Activated T-helper 1 cell treated with anti-CD3 and anti-CD28 coated beads, Interleukin-12 subunit alpha, Interleukin-12 subunit beta, Interleukin-2, Interleukin-4 antibody, amounts not matched to agents 30 ng/mL and 10 ng/mL and 1 ng/mL, durations not matched to agents 14 hours and 24 hours and 36 hours (primary cell): ENCODE results near the gene CDAN1. TPM values are rescaled to one million over a fixed set of nuclear protein-coding genes. Genes with fewer than 3 reads are reported as not detected.
A peak's percentile ranks its signal among the peaks of the same experiment; 100 is the strongest.

Experiments used
- DNase-seq: peaks from one replicate; pipeline ENCODE4 v3.0.0; 2021; ENCODE audit warnings: low spot score
- H3K27ac Mint-ChIP-seq: one replicate; pipeline ENCODE4 v1.8.0; 2021; ENCODE audit warnings: mild to moderate bottlenecking, mixed read lengths
- H3K27me3 Mint-ChIP-seq: one replicate; pipeline ENCODE4 v1.8.0; 2022; ENCODE audit warnings: mild to moderate bottlenecking, moderate library complexity, mixed read lengths; ENCODE audit not compliant: insufficient read depth
- H3K36me3 Mint-ChIP-seq: one replicate; pipeline ENCODE4 v1.8.0; 2021; ENCODE audit warnings: low read depth, mixed read lengths
- H3K4me1 Mint-ChIP-seq: one replicate; pipeline ENCODE4 v1.8.0; 2021; ENCODE audit warnings: low read depth, mixed read lengths
- H3K4me3 Mint-ChIP-seq: one replicate; pipeline ENCODE4 v1.8.0; 2021; ENCODE audit warnings: mild to moderate bottlenecking, moderate library complexity, mixed read lengths
- H3K9me3 Mint-ChIP-seq: one replicate; pipeline ENCODE4 v1.8.0; 2021; ENCODE audit warnings: mixed read lengths
- intact Hi-C: fragments of 100-400 bp; cut with micrococcal nuclease; formaldehyde crosslinking; loops from one replicate; pipeline ENCODE4 v1.15.1; 2024
- total RNA-seq: library from RNA; stranded (reverse); gene quantifications from 2 replicates; pipeline ENCODE4 v1.2.3, GENCODE V29; 2022

The CDAN1 gene
- total RNA-seq, 1 donor from 2014 or later: 24.0 TPM

- peaks cover 29% of the 10 kb centered on the region for H3K36me3 Mint-ChIP-seq
- H3K27ac Mint-ChIP-seq: no peak overlapping the region
- DNase-seq: no peak
- H3K9me3 Mint-ChIP-seq: peaks cover 14% of the 10 kb centered on the region
- H3K4me1 Mint-ChIP-seq: no peaks in the 10 kb centered on the region
- intact Hi-C loops: no loop called here
- no peak overlapping the region for H3K4me3 Mint-ChIP-seq
- no peaks in the 10 kb centered on the region for H3K27me3 Mint-ChIP-seq
These were observed 13.4 kb upstream of the CDAN1 start for GRCh38 chr15:42750306-42750705.

- H3K4me1 Mint-ChIP-seq: no peaks in the 10 kb centered on the region
- intact Hi-C loops: no loop called here
- no peak for DNase-seq
- peaks cover 14% of the 10 kb centered on the region for H3K9me3 Mint-ChIP-seq
- H3K36me3 Mint-ChIP-seq: peaks cover 31% of the 10 kb centered on the region
- no peak overlapping the region for H3K27ac Mint-ChIP-seq
- H3K4me3 Mint-ChIP-seq: no peak overlapping the region
- no peaks in the 10 kb centered on the region for H3K27me3 Mint-ChIP-seq
These were observed 12.3 kb upstream of the CDAN1 start for GRCh38 chr15:42749266-42749665.

- no peaks in the 10 kb centered on the region for H3K4me1 Mint-ChIP-seq
- H3K27me3 Mint-ChIP-seq: no peaks in the 10 kb centered on the region
- intact Hi-C loops: no loop called here
- peaks cover 12% of the 10 kb centered on the region for H3K36me3 Mint-ChIP-seq
- H3K9me3 Mint-ChIP-seq: peaks cover under 1% of the 10 kb centered on the region
- H3K27ac Mint-ChIP-seq: no peak overlapping the region
- H3K4me3 Mint-ChIP-seq: no peak overlapping the region
- no peak for DNase-seq
These were observed 7.3 kb upstream of the CDAN1 start for GRCh38 chr15:42744195-42744594.

- DNase-seq: no peak
- Mint-ChIP-seq H3K36me3 (peaks cover 12% of the 10 kb centered on the region), H3K9me3 (no peaks in the 10 kb centered on the region), H3K4me1 (peaks cover 7% of the 10 kb centered on the region), H3K27ac (no peak overlapping the region), H3K27me3 (no peaks in the 10 kb centered on the region), H3K4me3 (no peak overlapping the region)
- intact Hi-C loops: no loop called here
These were observed 5.2 kb upstream of the CDAN1 start for GRCh38 chr15:42742149-42742548.

- no peak for DNase-seq
- intact Hi-C loops: no loop called here
- H3K27ac Mint-ChIP-seq: no peak overlapping the region
- no peaks in the 10 kb centered on the region for H3K27me3 Mint-ChIP-seq
- peaks cover 7% of the 10 kb centered on the region for H3K4me1 Mint-ChIP-seq
- no peaks in the 10 kb centered on the region for H3K9me3 Mint-ChIP-seq
- peaks cover 12% of the 10 kb centered on the region for H3K36me3 Mint-ChIP-seq
- H3K4me3 Mint-ChIP-seq: no peak overlapping the region
These were observed 4.8 kb upstream of the CDAN1 start for GRCh38 chr15:42741710-42742109.

- no peak for DNase-seq
- intact Hi-C loops: loop anchor here (1.0 to 10.0 kb wide), 3 partner anchors 184 to 243 kb away; partner anchors contain the start of genes HAUS2, LRRC57, SNAP23 and ZNF106
- Mint-ChIP-seq H3K27ac (peak overlapping the region; percentile 65), H3K4me3 (peak overlapping the region; percentile 78), H3K9me3 (no peaks in the 10 kb centered on the region), H3K36me3 (peaks cover 12% of the 10 kb centered on the region), H3K27me3 (no peaks in the 10 kb centered on the region), H3K4me1 (peaks cover 7% of the 10 kb centered on the region)
These were observed 801 bp upstream of the CDAN1 start for GRCh38 chr15:42737529-42738328.

GRCh38 chr15:42736178-42736792 is 643 bp downstream of the CDAN1 start:
- Mint-ChIP-seq H3K4me1 (peaks cover 7% of the 10 kb centered on the region), H3K9me3 (no peaks in the 10 kb centered on the region), H3K27me3 (no peaks in the 10 kb centered on the region), H3K36me3 (peaks cover 19% of the 10 kb centered on the region), H3K27ac (peak overlapping the region; percentile 12), H3K4me3 (peak overlapping the region; percentile 78)
- peak; percentile 24 for DNase-seq
- intact Hi-C loops: loop anchor here (1.0 to 10.0 kb wide), 3 partner anchors 190 to 241 kb away; partner anchors contain the start of genes HAUS2, LRRC57, SNAP23 and ZNF106

- H3K9me3 Mint-ChIP-seq: no peaks in the 10 kb centered on the region
- peak overlapping the region; percentile 78 for H3K4me3 Mint-ChIP-seq
- H3K36me3 Mint-ChIP-seq: peaks cover 22% of the 10 kb centered on the region
- peaks cover 7% of the 10 kb centered on the region for H3K4me1 Mint-ChIP-seq
- no peak for DNase-seq
- H3K27ac Mint-ChIP-seq: no peak overlapping the region
- H3K27me3 Mint-ChIP-seq: no peaks in the 10 kb centered on the region
- intact Hi-C loops: loop anchor here (1.0 to 10.0 kb wide), 3 partner anchors 191 to 241 kb away; partner anchors contain the start of genes HAUS2, LRRC57, SNAP23 and ZNF106
These were observed 1.4 kb downstream of the CDAN1 start for GRCh38 chr15:42735382-42736165.

- no peaks in the 10 kb centered on the region for H3K27me3 Mint-ChIP-seq
- H3K9me3 Mint-ChIP-seq: no peaks in the 10 kb centered on the region
- no peak for DNase-seq
- peak overlapping the region; percentile 41 for H3K4me3 Mint-ChIP-seq
- intact Hi-C loops: loop anchor here (10.0 kb wide), 2 partner anchors 189 to 239 kb away; partner anchors contain the start of genes HAUS2, LRRC57, SNAP23 and ZNF106
- H3K27ac Mint-ChIP-seq: no peak overlapping the region
- H3K4me1 Mint-ChIP-seq: peaks cover 7% of the 10 kb centered on the region
- peaks cover 28% of the 10 kb centered on the region for H3K36me3 Mint-ChIP-seq
These were observed 2.8 kb downstream of the CDAN1 start for GRCh38 chr15:42734076-42734672.

- intact Hi-C loops: loop anchor here (10.0 kb wide), 2 partner anchors 188 to 238 kb away; partner anchors contain the start of genes HAUS2, LRRC57, SNAP23 and ZNF106
- peaks cover 32% of the 10 kb centered on the region for H3K36me3 Mint-ChIP-seq
- H3K27ac Mint-ChIP-seq: no peak overlapping the region
- H3K4me1 Mint-ChIP-seq: peaks cover 7% of the 10 kb centered on the region
- DNase-seq: no peak
- H3K27me3 Mint-ChIP-seq: no peaks in the 10 kb centered on the region
- no peak overlapping the region for H3K4me3 Mint-ChIP-seq
- H3K9me3 Mint-ChIP-seq: no peaks in the 10 kb centered on the region
These were observed 3.9 kb downstream of the CDAN1 start for GRCh38 chr15:42733027-42733426.

- DNase-seq: no peak
- H3K27me3 Mint-ChIP-seq: no peaks in the 10 kb centered on the region
- no peak overlapping the region for H3K27ac Mint-ChIP-seq
- peaks cover under 1% of the 10 kb centered on the region for H3K4me1 Mint-ChIP-seq
- no peak overlapping the region for H3K4me3 Mint-ChIP-seq
- H3K9me3 Mint-ChIP-seq: no peaks in the 10 kb centered on the region
- peaks cover 33% of the 10 kb centered on the region for H3K36me3 Mint-ChIP-seq
- intact Hi-C loops: loop anchor here (10.0 kb wide), 2 partner anchors 187 to 237 kb away; partner anchors contain the start of genes HAUS2, LRRC57, SNAP23 and ZNF106
These were observed 4.7 kb downstream of the CDAN1 start for GRCh38 chr15:42732095-42732827.
